ENCODE measurements around the gene FLRT3.

Gene FLRT3

DNA sequence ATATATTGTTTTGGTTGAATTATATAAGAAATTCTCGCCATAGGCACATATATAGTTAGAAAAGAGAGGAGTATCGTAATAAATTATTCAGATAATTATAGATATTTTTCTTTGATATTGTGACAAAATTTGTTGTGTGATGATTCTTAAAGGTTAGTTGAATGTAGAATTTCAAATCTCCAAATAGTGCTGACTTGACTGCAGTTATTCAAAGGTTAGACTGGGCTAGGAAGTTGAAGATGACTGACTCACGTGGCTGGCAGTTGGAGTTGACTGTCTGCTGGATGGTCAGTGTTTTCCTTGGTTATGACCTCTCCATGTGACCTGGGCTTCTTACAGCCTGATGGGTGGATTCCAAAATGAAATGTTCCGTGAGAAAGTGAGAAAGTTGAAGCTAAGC lies 55.3 kb downstream of the FLRT3 start:
- no peak for FAIRE-seq
- no peak for DNase-seq (ENCODE audit: insufficient read length, low spot score)
- TF ChIP-seq POLR2AphosphoS5 (IDR thresholded peaks at IDR 0.05; ENCODE audit: low read depth, low read length) (no peak), PAX5 (IDR thresholded peaks at IDR 0.05; ENCODE audit: insufficient read depth, low read length, severe bottlenecking) (no peak), POLR2A (IDR thresholded peaks at IDR 0.05; ENCODE audit: low read depth, low read length) (no peak), SPI1 (IDR thresholded peaks at IDR 0.05; ENCODE audit: low read depth, low read length) (no peak), TAF1 (IDR thresholded peaks at IDR 0.05; ENCODE audit: low read depth, low read length) (no peak), POU2F2 (IDR thresholded peaks at IDR 0.05; ENCODE audit: low read depth, low read length) (no peak)
